Erythroblast (primary cell): ENCODE measurements around the gene ZBTB46.

Source experiments
- DNase-seq, 2 experiments: peaks; one replicate each; lab custom pipeline; 2025; lab: John Stamatoyannopoulos, UW
- GATA1 ChIP-seq: IDR thresholded peaks from 2 replicates; pipeline ENCODE4 v1.6.1; 2011; ENCODE audit warnings: low read depth, mild to moderate bottlenecking, control low read depth, low read length, moderate library complexity
- POLR2A ChIP-seq: IDR thresholded peaks from 2 replicates; pipeline ENCODE4 v1.6.1; 2011; ENCODE audit warnings: mild to moderate bottlenecking, low read length

ZBTB46 gene

DNA sequence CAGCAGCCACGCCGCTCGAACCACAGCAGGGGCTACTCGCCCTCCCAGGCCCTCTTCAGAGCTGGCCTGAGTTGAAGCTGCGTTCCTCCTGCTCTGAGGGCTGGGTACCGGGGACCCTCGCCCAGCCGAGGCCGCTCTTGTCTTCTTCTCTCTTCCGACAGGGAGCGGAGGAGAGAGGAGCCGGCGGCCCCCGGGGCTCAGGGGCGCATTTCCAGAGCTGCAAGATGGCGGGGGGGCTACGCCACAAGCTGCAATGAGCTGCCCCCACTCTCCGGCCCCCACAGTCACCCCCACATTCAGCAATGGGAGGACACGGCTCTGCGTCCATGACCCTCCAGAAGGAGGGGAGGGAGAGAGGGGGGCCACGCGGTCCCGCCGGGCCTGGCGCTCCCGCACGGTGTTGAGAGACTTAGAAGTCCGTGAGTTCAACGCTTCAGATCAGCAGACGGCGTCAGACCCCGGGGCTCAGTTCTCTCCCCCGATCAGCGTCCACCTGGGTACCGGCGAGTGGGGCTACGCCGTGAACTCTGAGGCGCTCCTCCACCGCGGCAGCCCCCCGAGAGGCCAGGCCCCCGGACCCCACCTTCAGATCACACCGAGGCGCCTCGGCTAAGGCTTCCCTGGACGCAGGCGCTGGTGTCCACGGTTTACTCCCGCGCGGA, 59.9 kb downstream of the ZBTB46 start:
- DNase-seq, result no peak
- TF ChIP-seq GATA1, result no peak
- TF ChIP-seq POLR2A, result no peak

DNA sequence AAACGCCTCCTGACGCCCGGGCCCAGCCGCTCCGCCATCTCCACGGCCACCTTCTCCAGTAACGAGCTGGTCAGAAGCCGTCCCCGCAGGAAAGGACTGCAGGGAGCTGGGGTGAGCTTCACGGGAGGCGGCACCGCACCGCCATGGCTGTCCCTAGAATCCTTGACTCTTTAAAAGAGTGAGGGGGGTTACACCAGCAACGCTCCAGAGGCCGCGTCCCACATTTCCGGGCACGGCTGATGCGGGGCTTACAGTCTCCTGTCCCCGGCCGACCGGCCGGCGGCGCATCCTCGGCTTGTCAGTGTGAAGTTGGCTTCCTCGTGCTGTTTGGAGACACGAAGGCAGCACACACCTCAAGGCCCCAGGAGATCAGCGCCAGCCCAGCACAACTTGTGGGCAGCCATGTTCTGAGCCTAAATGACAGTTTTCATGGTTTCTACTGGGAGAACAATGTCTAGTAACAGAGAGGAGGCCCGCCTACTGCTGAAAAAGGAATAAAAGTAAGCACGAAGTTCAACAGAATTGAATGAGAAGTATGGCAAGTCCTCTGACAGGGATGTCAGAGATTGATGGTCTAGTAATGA, 61.1 kb downstream of the ZBTB46 start:
- TF ChIP-seq POLR2A, result no peak
- no peak for TF ChIP-seq GATA1
- DNase-seq, result no peak

DNA sequence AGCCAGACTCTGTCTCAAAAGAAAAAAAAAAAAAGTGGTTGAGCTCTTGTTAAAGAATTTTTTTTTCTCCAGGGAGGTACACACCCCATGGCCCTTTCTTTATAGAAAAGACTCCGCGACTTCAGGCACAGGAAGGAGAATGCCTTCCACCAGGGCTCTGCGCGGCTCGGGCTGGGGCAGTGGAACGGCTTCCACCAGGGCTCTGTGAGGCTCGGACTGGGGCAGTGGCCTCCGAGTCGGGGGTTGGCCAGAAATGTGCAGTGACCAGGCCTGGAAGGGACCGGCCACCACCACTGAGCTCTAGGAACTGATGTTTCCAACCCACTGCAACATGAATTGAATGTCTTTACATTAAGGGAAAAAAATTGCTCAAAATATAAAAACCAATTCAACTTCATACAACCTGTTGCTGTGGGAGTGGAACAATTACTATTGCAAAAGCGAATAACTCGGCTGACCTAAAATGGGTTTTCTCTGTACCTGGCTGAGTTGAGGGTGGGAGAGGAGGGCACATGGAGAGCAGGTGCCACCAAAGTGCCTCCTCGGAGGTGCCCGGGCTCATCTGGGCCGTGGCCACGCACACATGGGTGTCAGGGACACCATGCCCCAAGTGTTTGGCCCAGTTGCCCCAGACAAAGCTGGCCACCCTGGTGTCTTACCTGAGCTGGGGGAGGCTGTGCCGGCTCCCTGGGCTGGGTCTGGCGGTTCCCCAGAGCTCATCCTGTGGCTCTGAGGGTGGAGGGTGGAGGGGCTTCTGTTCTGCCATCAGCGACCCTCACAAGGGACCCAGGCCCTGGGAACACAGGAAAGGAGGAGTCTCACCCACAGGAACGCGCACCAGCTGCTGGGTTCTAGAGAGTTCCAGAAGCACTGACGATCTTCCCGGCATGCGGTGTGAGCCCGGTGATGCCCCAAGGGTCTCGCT, 62.2 kb downstream of the ZBTB46 start:
- TF ChIP-seq GATA1, result no peak
- no peak for TF ChIP-seq POLR2A
- DNase-seq, result no peak

DNA sequence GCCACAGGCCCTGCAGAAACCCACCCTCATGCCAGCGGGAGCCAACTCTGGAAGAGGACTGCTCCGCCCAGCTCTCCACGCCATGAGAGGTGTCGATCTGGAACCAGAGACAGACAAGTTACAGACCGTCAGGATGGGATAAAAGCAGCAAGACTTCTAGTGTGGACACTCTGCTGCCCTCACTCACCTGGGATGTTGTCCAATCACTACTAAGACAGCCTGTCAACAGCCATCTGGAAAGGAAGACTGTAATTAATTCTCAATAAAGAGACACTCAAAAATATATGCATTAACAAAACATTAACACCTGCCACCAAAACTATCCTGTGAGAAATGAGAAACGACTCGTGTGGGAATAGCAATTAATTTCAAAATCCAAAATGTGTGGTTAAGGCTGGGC, 63.2 kb downstream of the ZBTB46 start:
- TF ChIP-seq POLR2A, result no peak
- no peak for TF ChIP-seq GATA1
- no peak for DNase-seq

DNA sequence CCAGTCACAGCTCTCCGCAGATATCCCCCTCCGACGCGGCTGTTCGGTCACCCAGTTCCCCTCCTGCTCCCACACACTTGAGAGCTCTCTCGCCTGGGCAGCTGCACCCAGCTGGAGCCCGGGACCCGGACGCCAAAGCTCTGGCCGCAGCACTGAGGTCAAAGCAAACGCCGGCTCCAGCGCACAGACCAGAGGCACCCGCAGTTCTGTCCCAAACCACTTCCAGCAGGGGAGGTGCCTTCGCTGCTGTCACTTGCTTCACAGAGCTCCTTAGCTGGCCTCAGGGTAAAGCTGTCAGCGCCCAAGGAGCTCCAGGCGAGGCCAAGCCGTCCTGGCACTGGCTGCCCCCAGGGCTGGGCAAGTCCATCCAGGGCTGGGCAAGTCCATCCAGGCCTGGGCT, 63.6 kb downstream of the ZBTB46 start:
- TF ChIP-seq GATA1 (no peak), POLR2A (no peak)
- DNase-seq, result no peak

DNA sequence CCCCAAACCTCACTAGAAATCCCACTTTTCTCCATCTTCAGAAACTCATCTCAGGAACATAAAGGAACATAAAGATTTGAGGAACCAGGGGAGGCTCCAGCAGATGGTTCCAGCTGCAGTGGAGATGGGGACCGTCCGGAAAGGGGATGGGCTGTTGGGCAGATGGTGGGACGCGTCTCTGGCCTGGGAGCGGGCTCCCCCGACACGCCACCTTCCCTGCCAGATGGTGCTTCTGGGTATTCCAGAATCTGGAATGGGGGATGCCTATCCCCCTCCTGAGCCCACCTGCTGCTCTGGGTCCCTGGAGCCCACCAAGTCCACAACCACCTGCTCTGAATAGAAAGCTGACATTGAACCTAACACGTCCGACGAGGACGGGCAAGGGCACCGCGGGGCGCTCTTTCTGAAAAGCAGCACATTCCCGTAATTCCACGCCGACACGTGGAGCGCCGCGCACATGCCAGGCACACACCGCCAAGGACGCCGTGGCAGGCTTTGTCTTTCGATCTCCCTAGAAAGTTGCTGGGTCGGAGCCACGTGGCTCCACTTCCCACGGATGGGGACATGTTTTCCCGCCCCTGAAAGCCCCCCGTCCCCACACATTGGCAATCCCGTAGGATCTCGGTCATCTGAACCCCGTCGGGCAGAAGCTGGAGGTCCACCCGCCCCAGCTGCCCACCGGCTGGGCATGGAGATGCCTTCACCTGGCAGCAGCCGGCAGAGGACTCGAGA, 64.2 kb downstream of the ZBTB46 start:
- no peak for DNase-seq
- no peak for TF ChIP-seq GATA1
- TF ChIP-seq POLR2A, result no peak

DNA sequence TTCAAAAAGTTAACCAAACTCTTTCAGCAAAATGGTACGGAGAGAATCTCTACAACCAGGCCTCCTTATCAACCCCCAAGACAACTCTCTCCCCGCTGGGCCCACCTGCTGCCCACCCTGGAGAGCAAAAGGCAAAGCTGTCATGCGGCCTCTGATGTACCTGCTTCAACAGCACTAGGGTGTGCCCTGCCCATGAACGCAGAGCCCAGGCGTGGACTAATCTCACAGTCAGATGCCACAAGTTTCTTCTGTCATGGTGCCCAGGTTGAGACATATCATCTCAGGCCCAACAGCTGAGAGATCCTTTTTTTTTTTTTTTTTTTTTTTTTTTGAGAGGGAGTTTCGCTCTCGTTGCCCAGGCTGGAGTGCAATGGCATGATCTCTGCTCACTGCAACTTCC, 65.2 kb downstream of the ZBTB46 start:
- no peak for DNase-seq
- TF ChIP-seq GATA1, result no peak
- no peak for TF ChIP-seq POLR2A

DNA sequence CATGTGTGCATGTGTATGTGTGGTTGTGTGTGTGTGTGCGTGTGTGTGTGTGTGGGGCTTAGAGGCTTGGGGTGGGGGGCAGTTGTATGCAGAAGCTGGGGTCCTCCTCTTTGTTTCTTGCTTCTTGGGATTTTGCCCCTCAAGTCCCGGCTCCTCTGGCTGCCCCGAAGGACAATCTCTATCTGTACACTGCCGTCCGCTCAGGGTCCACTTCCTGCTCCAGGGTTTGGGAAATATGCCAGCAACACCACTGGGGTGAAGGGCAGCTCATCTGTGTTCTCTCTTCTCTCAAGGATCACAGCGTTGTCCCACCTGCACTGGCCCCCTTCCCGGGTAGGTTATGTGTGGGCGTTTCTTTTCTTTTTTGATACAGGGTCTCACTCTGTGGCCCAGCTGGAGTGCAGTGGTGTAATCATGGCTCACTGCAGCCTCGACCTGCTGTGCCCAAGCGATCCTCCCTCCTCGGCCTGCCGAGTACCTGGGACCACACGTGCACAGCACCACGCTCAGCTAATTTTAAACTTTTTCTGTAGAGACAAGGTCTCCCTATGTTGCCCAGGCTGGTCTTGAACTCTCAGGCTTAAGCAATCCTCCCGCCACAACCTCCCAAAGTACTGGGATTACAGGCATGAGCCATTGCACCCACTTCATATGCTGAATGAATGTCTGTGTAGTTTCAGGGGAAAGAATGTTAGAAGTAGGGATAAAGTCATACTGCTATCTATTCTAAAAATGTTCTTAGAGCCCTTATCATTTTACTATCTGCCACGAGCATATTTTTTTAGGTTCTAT, 65.8 kb downstream of the ZBTB46 start:
- no peak for DNase-seq
- TF ChIP-seq POLR2A, result no peak
- no peak for TF ChIP-seq GATA1

DNA sequence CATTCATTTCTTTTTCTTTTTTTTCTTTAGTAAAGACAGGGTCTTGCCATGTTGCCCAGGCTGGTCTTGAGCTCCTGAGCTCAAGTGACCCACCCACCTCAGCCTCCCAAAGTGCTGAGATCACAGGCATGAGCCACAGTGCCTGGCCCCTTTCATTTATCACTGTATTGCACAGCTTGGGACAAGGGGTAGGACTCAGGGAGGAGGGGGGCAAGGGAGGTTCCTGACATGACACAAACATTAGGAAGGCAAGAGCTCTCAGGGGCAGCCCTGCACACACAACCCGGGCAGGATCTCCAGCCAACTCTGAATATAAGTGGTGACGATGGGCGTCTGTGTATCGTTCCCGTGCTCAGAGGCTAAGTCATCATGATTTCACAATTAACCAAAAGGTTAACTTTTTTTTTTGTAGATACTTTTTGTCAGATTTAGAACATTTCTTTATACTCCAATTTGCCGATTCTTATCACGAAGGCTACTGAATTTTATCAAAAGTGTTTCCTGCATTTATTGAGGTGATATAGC, 71.6 kb downstream of the ZBTB46 start:
- DNase-seq, result no peak
- TF ChIP-seq GATA1 (no peak), POLR2A (no peak)

DNA sequence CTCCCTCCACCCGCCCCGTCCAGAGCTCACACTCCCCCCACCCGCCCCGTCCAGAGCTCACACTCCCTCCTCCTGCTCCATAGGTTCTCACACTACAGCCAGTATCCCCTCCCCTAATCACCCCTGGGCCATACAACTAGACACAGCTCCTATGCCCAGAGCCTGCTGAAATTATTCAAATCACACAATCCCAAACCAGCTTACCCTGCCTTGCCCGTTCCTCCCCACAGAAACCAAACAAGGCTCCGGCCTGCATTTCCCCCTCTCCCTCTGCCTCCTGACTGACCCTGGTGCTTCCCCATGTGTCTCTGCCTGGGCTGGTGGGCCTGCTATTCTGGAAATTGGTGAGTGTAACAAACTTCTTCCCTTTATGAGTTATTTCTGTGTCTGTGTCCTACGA, 72.9 kb downstream of the ZBTB46 start:
- no peak for DNase-seq
- TF ChIP-seq GATA1 (no peak), POLR2A (no peak)

DNA sequence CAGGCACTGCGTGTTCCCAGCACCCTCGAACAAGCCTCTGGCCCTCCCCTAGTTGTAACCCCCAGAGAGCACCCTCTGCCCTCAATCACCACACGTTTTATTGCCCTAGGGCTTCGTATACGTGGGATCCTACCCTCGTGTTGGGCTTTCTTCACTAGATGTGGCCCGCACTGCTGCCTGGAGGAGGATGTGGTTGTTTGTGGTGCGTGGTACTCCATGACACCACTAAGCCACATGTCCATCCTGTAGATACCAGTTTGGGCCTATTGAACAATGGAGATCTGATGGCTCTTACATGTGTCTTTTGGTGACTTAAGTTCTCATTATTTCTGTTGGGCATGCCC, 74.4 kb downstream of the ZBTB46 start:
- no peak for DNase-seq
- no peak for TF ChIP-seq POLR2A
- no peak for TF ChIP-seq GATA1

DNA sequence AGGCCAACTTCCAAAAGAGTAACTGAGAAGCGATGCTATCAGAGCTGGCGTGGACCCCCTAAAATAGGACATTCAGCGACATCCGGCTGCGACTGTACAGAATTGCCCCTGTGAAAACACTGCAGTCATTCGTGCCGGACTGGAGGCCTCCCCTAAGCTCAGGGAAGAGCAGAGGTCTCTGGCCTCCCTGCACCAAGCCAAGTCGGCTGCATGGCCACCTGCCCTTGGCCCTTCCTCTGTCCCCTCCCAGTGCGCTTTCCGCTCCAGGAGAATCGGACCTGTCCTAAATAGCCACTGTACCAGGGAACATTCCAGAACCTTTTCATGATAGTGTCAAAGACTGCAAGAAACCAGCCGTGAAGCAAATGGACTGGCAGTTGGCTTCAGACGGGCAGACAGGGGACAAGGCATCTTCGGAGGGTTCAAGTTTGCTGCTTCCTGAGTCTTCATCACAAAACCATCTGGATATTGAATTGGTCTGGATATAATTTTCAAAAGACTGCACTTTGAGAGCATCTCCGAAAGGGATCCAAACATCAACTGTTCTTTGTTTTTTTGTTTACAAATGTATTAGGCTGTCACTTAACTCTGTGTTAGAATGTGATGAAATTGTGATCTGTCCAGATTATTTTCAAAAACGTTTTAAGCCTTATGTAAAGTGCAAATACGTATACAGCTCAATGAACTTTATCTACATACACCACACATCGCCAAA, 75.0 kb downstream of the ZBTB46 start:
- no peak for DNase-seq
- TF ChIP-seq GATA1, result no peak
- TF ChIP-seq POLR2A, result no peak

DNA sequence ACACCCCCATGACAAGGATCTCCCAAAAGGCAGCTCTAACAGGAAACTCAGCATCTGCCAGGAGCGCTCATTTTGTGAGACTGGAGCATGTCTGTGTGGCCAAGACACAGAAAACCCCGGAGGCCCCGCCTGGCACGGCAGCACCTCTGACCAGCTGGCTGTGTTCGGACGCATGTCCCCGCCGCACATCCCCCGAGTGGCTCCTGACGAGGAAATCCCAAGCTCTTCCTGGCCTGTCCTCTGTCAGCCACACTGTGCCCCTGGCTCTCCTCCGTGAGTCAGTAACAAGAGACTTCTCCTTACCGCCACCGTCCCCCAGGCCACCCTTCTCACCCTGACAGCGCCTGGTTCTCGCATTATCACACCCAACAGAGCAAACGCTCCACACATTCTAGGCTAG, 77.1 kb downstream of the ZBTB46 start:
- no peak for DNase-seq
- TF ChIP-seq GATA1 (no peak), POLR2A (no peak)
